Measurements from ENCODE around the gene STXBP5L. TPM values are rescaled to one million over a fixed set of nuclear protein-coding genes. Genes with fewer than 3 reads are reported as not detected.
A peak's percentile ranks its signal among the peaks of the same experiment; 100 is the strongest.

Gene STXBP5L
- total RNA-seq: 8.5 and 11.1 TPM in 2 replicates
- long read RNA-seq, partial matches to known transcripts: 7 of 21 reads
- long read RNA-seq, other reads (novel, unspliced or antisense): 10 of 21 reads

- peak within 1 kb of the TSS; percentile 93 for H3K4me3 Mint-ChIP-seq (ENCODE audit: low read depth)
- H3K27ac Mint-ChIP-seq: peak within 1 kb of the TSS; percentile 93
- H3K27me3 Mint-ChIP-seq: peaks cover 25% of the 10 kb centered on the region
- H3K36me3 Mint-ChIP-seq (ENCODE audit: insufficient read depth): no peaks in the 10 kb centered on the region
- H3K9me3 Mint-ChIP-seq (ENCODE audit: low read depth): peaks cover 3% of the 10 kb centered on the region
- peaks cover 16% of the 10 kb centered on the region for H3K4me1 Mint-ChIP-seq (ENCODE audit: low read depth)
- TF ChIP-seq CTCF (IDR thresholded peaks at IDR 0.05; ENCODE audit: unreplicated experiment): no peak
- DNase-seq (ENCODE audit: low spot score, unreplicated experiment): peak; percentile 97
Observed at GRCh38 chr3:120908030-120908794, at the start of gene STXBP5L. TSS of gene STXBP5L (plus strand) at chr3:120908205. CDS start at chr3:120909579, 1,374 bp downstream.

GRCh38 chr3:120858521-120858920, 49.5 kb upstream of the STXBP5L start:
- no peak overlapping the region for H3K4me3 Mint-ChIP-seq (ENCODE audit: low read depth)
- DNase-seq (ENCODE audit: low spot score, unreplicated experiment): no peak
- no peak for TF ChIP-seq CTCF (IDR thresholded peaks at IDR 0.05; ENCODE audit: unreplicated experiment)
- H3K36me3 Mint-ChIP-seq (ENCODE audit: insufficient read depth): peaks cover 4% of the 10 kb centered on the region
- H3K9me3 Mint-ChIP-seq (ENCODE audit: low read depth): peaks cover 3% of the 10 kb centered on the region
- H3K4me1 Mint-ChIP-seq (ENCODE audit: low read depth): peaks cover 19% of the 10 kb centered on the region
- H3K27me3 Mint-ChIP-seq: no peaks in the 10 kb centered on the region
- no peak overlapping the region for H3K27ac Mint-ChIP-seq

- H3K4me3 Mint-ChIP-seq (ENCODE audit: low read depth): peak overlapping the region; percentile 51
- peak; percentile 17 for DNase-seq (ENCODE audit: low spot score, unreplicated experiment)
- peaks cover 5% of the 10 kb centered on the region for H3K36me3 Mint-ChIP-seq (ENCODE audit: insufficient read depth)
- peaks cover 13% of the 10 kb centered on the region for H3K9me3 Mint-ChIP-seq (ENCODE audit: low read depth)
- no peak for TF ChIP-seq CTCF (IDR thresholded peaks at IDR 0.05; ENCODE audit: unreplicated experiment)
- no peaks in the 10 kb centered on the region for H3K27me3 Mint-ChIP-seq
- H3K27ac Mint-ChIP-seq: peak overlapping the region; percentile 99
- H3K4me1 Mint-ChIP-seq (ENCODE audit: low read depth): peaks cover 29% of the 10 kb centered on the region
Observed at GRCh38 chr3:120864541-120864940, 43.5 kb upstream of the STXBP5L start.

- no peaks in the 10 kb centered on the region for H3K9me3 Mint-ChIP-seq (ENCODE audit: low read depth)
- no peak for TF ChIP-seq CTCF (IDR thresholded peaks at IDR 0.05; ENCODE audit: unreplicated experiment)
Observed at GRCh38 chr3:120875507-120875906, 32.5 kb upstream of the STXBP5L start.

GRCh38 chr3:120875989-120876388, 32.0 kb upstream of the STXBP5L start:
- no peak for TF ChIP-seq CTCF (IDR thresholded peaks at IDR 0.05; ENCODE audit: unreplicated experiment)
- Mint-ChIP-seq H3K4me1 (ENCODE audit: low read depth) (peaks cover 22% of the 10 kb centered on the region), H3K27me3 (no peaks in the 10 kb centered on the region), H3K27ac (no peak overlapping the region), H3K9me3 (ENCODE audit: low read depth) (no peaks in the 10 kb centered on the region), H3K36me3 (ENCODE audit: insufficient read depth) (no peaks in the 10 kb centered on the region), H3K4me3 (ENCODE audit: low read depth) (no peak overlapping the region)
- no peak for DNase-seq (ENCODE audit: low spot score, unreplicated experiment)

More at GRCh38 chr3:120875507-120875906, 32.5 kb upstream of the STXBP5L start:
- Mint-ChIP-seq H3K27ac (no peak overlapping the region), H3K36me3 (ENCODE audit: insufficient read depth) (no peaks in the 10 kb centered on the region), H3K4me1 (ENCODE audit: low read depth) (peaks cover 22% of the 10 kb centered on the region), H3K4me3 (ENCODE audit: low read depth) (no peak overlapping the region), H3K27me3 (no peaks in the 10 kb centered on the region)
- no peak for DNase-seq (ENCODE audit: low spot score, unreplicated experiment)

All from progenitor cell of endocrine pancreas (in vitro differentiated cells).